Cerebellar cortex (tissue), 1 donor: Measurements from ENCODE around the gene CSH1.
"Not testable (repeated sequence)": the region's sequence is repeated elsewhere in the genome, so short reads cannot be mapped to it uniquely, and the experiment has no call there.

Source experiments
- DNase-seq: peaks from one replicate; pipeline ENCODE4 v3.0.0-alpha.2; 2015; ENCODE audit warnings: low spot score

The CSH1 gene

GRCh38 chr17:63896524-63897354 lies at the start of gene CSH1:
CSH1 (minus strand) TSS chr17:63896574; CDS start chr17:63896511, 63 bp downstream.
- DNase-seq, result not testable (repeated sequence)

- DNase-seq, result no peak
These were observed 49.5 kb upstream of the CSH1 start for GRCh38 chr17:63945784-63946439.

GRCh38 chr17:63944736-63945499 lies 48.5 kb upstream of the CSH1 start:
- no peak for DNase-seq

- no peak for DNase-seq
These were observed 47.4 kb upstream of the CSH1 start for GRCh38 chr17:63943745-63944144.

GRCh38 chr17:63942309-63942985 lies 46.1 kb upstream of the CSH1 start:
- DNase-seq, result no peak

- DNase-seq, result no peak
These were observed 45.4 kb upstream of the CSH1 start for GRCh38 chr17:63941751-63942150.

- DNase-seq, result no peak
These were observed 44.8 kb upstream of the CSH1 start for GRCh38 chr17:63941162-63941561.

GRCh38 chr17:63940584-63940983 lies 44.2 kb upstream of the CSH1 start:
- DNase-seq, result no peak

GRCh38 chr17:63939884-63940283 lies 43.5 kb upstream of the CSH1 start:
- no peak for DNase-seq

- no peak for DNase-seq
These were observed 43.0 kb upstream of the CSH1 start for GRCh38 chr17:63939401-63939800.

GRCh38 chr17:63937920-63938319 lies 41.5 kb upstream of the CSH1 start:
- no peak for DNase-seq

GRCh38 chr17:63937319-63937718 lies 40.9 kb upstream of the CSH1 start:
- DNase-seq, result no peak

GRCh38 chr17:63934183-63935112 lies 38.1 kb upstream of the CSH1 start:
- no peak for DNase-seq

- DNase-seq, result no peak
These were observed 37.2 kb upstream of the CSH1 start for GRCh38 chr17:63933598-63933997.

- no peak for DNase-seq
These were observed 36.3 kb upstream of the CSH1 start for GRCh38 chr17:63932721-63933120.

- no peak for DNase-seq
These were observed 35.7 kb upstream of the CSH1 start, which contains the start of gene CD79B for GRCh38 chr17:63931981-63932561. CD79B (minus strand) TSS chr17:63932331; CDS start chr17:63932261, 70 bp downstream.

- DNase-seq, result no peak
These were observed 34.7 kb upstream of the CSH1 start for GRCh38 chr17:63930951-63931575.

- DNase-seq, result peak; percentile 47
These were observed 33.7 kb upstream of the CSH1 start for GRCh38 chr17:63929860-63930766.
